ENCODE data around the gene MTERF2. TPM values are rescaled to one million over a fixed set of nuclear protein-coding genes. Genes with fewer than 3 reads are reported as not detected.
A peak's percentile ranks its signal among the peaks of the same experiment; 100 is the strongest.

Gene MTERF2
- total and polyA plus RNA-seq, 10 donors, result 6.8 to 21.2 (median 9.7) TPM

DNA sequence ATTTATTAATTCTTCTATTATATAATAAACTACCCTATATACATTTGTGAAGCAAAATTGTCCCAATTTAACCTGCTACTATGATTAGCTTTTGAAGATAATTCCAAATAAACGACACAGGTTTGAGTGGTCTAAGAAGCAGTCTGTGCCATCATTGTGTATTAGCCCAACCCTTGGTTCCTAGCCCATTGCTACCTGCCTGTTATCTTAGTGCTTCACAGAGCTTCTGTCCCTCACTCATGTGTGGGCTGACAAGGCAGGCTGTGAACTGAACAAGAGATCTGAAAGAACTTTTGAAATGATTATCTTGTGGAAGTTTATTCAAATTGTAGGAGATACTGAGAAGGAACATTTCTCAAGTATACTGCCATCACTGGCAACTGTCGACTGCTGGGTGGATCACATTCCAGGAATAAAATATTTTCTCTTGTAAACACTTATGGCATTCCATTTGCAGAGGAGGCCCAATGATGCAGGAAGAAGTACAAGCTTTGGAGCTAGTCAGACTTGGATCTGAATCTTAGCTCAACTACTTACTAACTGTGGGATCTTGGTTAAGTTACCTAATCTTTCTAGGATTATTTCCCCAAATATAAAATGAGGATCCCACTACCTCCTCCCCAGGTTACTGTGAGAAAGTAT lies 7.8 kb upstream of the MTERF2 start:
- Histone ChIP-seq H3K4me3 (no peak overlapping the region), H3K36me3 (peaks cover 0 to 33% (median 12%) of the 10 kb centered on the region in 6 donors), H3K4me1 (no peaks in the 10 kb centered on the region), H3K9me3 (no peaks in the 10 kb centered on the region), H3K27ac (peak overlapping the region in 1 of 8 donors; percentile 13), H3K27me3 (replicated peaks in 1 of 7) (no peaks in the 10 kb centered on the region)
- intact Hi-C loops (cut with DNase I; ENCODE audit: low total_unique reads), result no loop called here
- WGBS, 5 donors, result 82 to 86% (median 84%) methylated on average over 2 of the region's 2 CpGs
- TF ChIP-seq POLR2A (IDR thresholded peaks at IDR 0.05), result no peak
- TF ChIP-seq, protein P1, sequence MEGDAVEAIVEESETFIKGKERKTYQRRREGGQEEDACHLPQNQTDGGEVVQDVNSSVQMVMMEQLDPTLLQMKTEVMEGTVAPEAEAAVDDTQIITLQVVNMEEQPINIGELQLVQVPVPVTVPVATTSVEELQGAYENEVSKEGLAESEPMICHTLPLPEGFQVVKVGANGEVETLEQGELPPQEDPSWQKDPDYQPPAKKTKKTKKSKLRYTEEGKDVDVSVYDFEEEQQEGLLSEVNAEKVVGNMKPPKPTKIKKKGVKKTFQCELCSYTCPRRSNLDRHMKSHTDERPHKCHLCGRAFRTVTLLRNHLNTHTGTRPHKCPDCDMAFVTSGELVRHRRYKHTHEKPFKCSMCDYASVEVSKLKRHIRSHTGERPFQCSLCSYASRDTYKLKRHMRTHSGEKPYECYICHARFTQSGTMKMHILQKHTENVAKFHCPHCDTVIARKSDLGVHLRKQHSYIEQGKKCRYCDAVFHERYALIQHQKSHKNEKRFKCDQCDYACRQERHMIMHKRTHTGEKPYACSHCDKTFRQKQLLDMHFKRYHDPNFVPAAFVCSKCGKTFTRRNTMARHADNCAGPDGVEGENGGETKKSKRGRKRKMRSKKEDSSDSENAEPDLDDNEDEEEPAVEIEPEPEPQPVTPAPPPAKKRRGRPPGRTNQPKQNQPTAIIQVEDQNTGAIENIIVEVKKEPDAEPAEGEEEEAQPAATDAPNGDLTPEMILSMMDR (IDR thresholded peaks at IDR 0.05 in 8 of 11, conservative IDR thresholded peaks at IDR 0.05 in 3 of 11), result no peak
- no peak for TF ChIP-seq POLR2AphosphoS5 (IDR thresholded peaks at IDR 0.05)
- DNase-seq, result no peak

DNA sequence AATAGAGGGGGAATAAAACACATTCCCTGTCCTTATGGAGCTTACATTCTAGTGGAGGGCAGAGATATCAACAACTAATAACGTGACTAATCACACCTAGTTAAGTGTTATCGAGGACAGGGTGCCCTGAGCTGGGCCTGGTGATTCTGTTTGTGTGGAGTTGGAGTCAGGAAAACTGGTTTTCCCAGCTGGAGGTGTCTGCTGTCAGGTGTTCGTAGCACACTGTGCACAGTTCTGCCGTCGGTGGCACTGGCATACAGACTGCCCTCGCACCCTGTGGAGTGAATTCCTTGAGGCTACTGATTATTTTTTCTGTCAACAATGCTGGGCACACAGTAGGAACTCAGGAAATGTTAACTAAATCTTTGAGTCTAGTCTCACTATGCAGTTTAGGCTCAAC lies 900 bp upstream of the MTERF2 start:
- intact Hi-C loops (cut with DNase I; ENCODE audit: low total_unique reads), result no loop called here
- WGBS, 5 donors, result 78 to 84% (median 83%) methylated on average over 6 of the region's 6 CpGs
- H3K4me3 ChIP-seq, result peak overlapping the region in 2 of 8 donors; percentile 67 to 83
- H3K4me1 ChIP-seq, result peaks cover 0 to 36% (median 19%) of the 10 kb centered on the region in 6 donors
- no peaks in the 10 kb centered on the region for H3K9me3 ChIP-seq
- H3K36me3 ChIP-seq, result no peaks in the 10 kb centered on the region
- peak overlapping the region in 4 of 8 donors; percentile 86 to 90 (median 87) for H3K27ac ChIP-seq
- TF ChIP-seq POLR2AphosphoS5 (IDR thresholded peaks at IDR 0.05), result no peak
- no peak for TF ChIP-seq POLR2A (IDR thresholded peaks at IDR 0.05)
- TF ChIP-seq, protein P1 (IDR thresholded peaks at IDR 0.05 in 8 of 11, conservative IDR thresholded peaks at IDR 0.05 in 3 of 11), result no peak
- H3K27me3 ChIP-seq (replicated peaks in 1 of 7), result no peaks in the 10 kb centered on the region
- no peak for DNase-seq

DNA sequence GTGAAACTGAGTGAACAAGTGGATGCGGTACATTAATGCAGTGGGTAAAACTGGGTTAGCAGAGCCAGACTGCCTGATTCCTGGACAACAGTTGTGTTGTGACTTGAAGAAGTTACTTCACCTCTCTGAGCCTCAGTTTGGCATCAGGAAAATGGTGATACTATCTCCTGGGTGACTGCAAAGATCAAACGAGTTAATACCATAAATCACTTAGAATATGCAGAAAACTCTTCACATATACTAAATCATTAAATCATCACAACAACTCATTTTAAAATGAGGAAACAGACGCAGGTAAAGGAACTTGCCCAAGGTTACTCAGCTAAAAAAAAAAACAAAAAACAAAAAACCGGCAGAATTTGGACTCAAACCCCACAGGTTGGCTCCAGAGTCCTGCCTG lies 811 bp downstream of the MTERF2 start:
- WGBS, 5 donors, result 25 to 33% (median 28%) methylated on average over 4 of the region's 4 CpGs
- Histone ChIP-seq H3K9me3 (no peaks in the 10 kb centered on the region), H3K4me3 (peak overlapping the region; percentile 55 to 86 (median 74)), H3K36me3 (no peaks in the 10 kb centered on the region), H3K27me3 (replicated peaks in 1 of 7) (no peaks in the 10 kb centered on the region), H3K4me1 (peaks cover 0 to 47% (median 19%) of the 10 kb centered on the region in 6 donors), H3K27ac (peak overlapping the region in 7 of 8 donors; percentile 78 to 90 (median 87))
- DNase-seq, result no peak
- intact Hi-C loops (cut with DNase I; ENCODE audit: low total_unique reads), result no loop called here
- TF ChIP-seq POLR2A (IDR thresholded peaks at IDR 0.05) (no peak), POLR2AphosphoS5 (IDR thresholded peaks at IDR 0.05) (no peak)
- TF ChIP-seq, protein P1 (IDR thresholded peaks at IDR 0.05 in 8 of 11, conservative IDR thresholded peaks at IDR 0.05 in 3 of 11), result no peak

DNA sequence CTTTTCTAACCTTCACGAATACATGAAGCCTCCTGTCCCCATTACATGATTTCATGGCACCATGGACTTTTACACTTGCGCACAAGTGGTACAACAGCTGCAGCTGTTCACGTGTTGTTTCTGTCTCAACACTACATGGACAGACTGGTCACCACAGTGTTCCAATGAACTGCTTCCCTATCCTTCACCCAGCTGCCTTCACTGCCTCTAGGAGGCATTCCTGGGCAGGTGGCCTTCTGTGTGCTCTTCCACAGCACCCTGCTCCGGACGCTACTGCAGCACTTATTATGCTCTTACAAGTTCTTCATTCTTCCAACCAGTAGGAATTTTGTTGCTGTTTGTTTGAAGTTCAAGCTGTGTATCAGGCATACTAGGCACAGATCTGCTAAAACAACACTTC lies 1.5 kb downstream of the MTERF2 start:
- intact Hi-C loops (cut with DNase I; ENCODE audit: low total_unique reads), result no loop called here
- H3K36me3 ChIP-seq, result no peaks in the 10 kb centered on the region
- peaks cover 0 to 50% (median 19%) of the 10 kb centered on the region in 6 donors for H3K4me1 ChIP-seq
- DNase-seq, result no peak
- no peak for TF ChIP-seq POLR2AphosphoS5 (IDR thresholded peaks at IDR 0.05)
- TF ChIP-seq, protein P1 (IDR thresholded peaks at IDR 0.05 in 8 of 11, conservative IDR thresholded peaks at IDR 0.05 in 3 of 11), result no peak
- TF ChIP-seq POLR2A (IDR thresholded peaks at IDR 0.05), result no peak
- no peaks in the 10 kb centered on the region for H3K9me3 ChIP-seq
- peak overlapping the region in 1 of 8 donors; percentile 83 for H3K4me3 ChIP-seq
- H3K27ac ChIP-seq, result no peak overlapping the region
- no peaks in the 10 kb centered on the region for H3K27me3 ChIP-seq (replicated peaks in 1 of 7)
- 89 to 98% (median 96%) methylated on average over 5 of the region's 5 CpGs for WGBS, 5 donors

Data from spleen (tissue), 11 donors.